GM12865 (cell line): ENCODE measurements around the gene DNMT3B.

ENCODE experiments used
- DNase-seq: peaks from one replicate; pipeline ENCODE4 v3.0.0; 2010; ENCODE audit warnings: low read depth
- H3K4me3 ChIP-seq: 2 replicates; pipeline ENCODE4 v1.5.1; 2011; ENCODE audit warnings: mild to moderate bottlenecking, low read depth, low read length, control low read depth
- CTCF ChIP-seq: IDR thresholded peaks from 2 replicates; pipeline ENCODE4 v1.5.1; 2011; ENCODE audit warnings: low read length, control low read depth, low read depth, inconsistent platforms; ENCODE audit not compliant: insufficient read depth; ENCODE audit errors: missing control alignments

The DNMT3B gene

DNA sequence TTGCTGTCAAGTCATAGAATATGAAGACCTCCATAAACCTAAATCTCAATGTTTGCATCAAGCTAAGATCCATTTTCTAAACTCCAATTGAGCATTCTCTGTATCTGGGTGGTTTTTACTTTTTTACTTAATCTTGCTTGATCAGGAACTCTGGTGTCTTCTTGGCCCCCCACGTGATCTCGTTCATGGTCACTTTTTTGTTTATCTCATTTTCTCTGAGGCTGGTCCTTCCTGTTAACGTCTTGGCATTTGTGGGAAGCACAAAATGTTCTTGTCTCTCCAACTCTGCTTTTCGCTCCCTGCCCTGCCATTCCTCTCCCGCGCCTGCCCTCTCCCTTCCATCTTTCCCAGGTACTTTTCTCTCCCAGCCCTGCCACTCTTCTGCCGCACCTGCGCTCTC is 43.5 kb downstream of the DNMT3B start:
- no peak for TF ChIP-seq CTCF
- H3K4me3 ChIP-seq, result no peak overlapping the region
- DNase-seq, result no peak

DNA sequence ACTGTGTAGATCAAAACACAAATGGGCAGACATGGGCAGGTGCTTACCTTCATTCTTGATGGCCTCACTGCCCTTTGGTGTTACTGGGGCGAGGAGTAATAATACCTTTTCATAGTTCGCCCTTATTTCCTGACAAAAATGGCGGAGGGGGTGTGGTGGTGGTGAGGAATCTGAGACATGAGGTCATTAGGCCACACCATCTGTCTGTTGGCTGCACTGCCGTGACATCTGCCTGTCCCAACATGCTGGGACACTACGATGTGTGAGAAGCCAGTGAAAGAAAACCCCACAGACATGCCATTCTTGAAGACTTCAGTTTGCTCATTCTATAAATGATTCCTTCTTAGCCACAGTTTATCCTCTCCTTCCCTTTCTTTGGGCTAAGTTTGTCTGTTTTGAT is 44.2 kb downstream of the DNMT3B start:
- no peak for DNase-seq
- H3K4me3 ChIP-seq, result no peak overlapping the region
- no peak for TF ChIP-seq CTCF

DNA sequence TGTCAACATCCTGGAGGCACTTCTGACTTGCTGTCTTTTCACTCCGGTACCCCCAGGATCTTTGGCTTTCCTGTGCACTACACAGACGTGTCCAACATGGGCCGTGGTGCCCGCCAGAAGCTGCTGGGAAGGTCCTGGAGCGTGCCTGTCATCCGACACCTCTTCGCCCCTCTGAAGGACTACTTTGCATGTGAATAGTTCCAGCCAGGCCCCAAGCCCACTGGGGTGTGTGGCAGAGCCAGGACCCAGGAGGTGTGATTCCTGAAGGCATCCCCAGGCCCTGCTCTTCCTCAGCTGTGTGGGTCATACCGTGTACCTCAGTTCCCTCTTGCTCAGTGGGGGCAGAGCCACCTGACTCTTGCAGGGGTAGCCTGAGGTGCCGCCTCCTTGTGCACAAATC is 45.5 kb downstream of the DNMT3B start:
- no peak overlapping the region for H3K4me3 ChIP-seq
- DNase-seq, result no peak
- no peak for TF ChIP-seq CTCF

DNA sequence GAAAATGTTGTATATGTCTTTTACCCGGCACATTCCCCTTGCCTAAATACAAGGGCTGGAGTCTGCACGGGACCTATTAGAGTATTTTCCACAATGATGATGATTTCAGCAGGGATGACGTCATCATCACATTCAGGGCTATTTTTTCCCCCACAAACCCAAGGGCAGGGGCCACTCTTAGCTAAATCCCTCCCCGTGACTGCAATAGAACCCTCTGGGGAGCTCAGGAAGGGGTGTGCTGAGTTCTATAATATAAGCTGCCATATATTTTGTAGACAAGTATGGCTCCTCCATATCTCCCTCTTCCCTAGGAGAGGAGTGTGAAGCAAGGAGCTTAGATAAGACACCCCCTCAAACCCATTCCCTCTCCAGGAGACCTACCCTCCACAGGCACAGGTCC is 46.3 kb downstream of the DNMT3B start:
- no peak overlapping the region for H3K4me3 ChIP-seq
- TF ChIP-seq CTCF, result no peak
- no peak for DNase-seq

DNA sequence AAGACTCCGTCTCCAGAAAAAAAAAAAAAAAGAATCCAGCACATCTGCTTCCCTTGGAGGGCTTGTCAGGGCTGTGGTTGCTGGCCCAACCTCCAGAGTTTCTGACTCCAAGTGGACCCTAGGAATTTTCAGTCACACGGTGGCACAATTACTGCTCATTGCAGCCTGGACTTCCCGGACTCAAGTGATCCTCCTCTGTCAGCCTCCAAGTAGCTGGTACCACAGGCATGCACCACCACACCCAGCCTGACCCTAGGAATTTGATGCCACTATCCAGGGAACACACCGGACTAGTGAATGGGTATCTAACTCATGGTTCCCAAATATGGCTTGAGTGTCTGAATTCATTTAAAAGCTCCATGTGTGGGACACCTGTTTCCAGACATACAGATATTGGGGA is 47.7 kb downstream of the DNMT3B start:
- H3K4me3 ChIP-seq, result no peak overlapping the region
- no peak for TF ChIP-seq CTCF
- DNase-seq, result no peak

- no peak for TF ChIP-seq CTCF
- no peak overlapping the region for H3K4me3 ChIP-seq
- DNase-seq, result no peak
Observed at GRCh38 chr20:32810941-32811340, 48.8 kb downstream of the DNMT3B start.

- H3K4me3 ChIP-seq, result no peak overlapping the region
- DNase-seq, result no peak
- no peak for TF ChIP-seq CTCF
Observed at GRCh38 chr20:32811886-32812285, 49.7 kb downstream of the DNMT3B start.
